ENCODE data around the gene TMEM190.

Gene TMEM190

DNA sequence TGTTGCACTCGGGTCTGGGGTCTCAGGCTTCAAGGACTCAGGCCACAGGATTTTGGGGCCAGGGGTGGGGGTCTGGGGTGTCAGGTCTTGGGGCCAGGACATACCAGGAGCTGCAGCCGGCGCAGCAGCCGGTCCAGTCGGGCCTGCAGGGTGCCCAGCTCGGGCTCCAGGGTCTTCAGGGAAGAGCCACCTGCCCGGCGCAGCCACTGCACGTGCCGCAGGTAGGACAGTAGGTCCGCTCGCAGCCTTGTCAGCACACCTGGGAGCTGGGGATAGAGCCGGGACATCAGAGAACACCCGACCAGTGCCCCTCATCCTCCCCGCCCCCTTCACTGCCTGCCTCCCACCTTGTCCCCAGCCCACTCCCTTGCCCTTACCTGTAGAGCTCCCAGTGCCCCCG lies 8.5 kb upstream of the TMEM190 start:
- no peak for DNase-seq (ENCODE audit: low read depth)
- TF ChIP-seq, protein P1, sequence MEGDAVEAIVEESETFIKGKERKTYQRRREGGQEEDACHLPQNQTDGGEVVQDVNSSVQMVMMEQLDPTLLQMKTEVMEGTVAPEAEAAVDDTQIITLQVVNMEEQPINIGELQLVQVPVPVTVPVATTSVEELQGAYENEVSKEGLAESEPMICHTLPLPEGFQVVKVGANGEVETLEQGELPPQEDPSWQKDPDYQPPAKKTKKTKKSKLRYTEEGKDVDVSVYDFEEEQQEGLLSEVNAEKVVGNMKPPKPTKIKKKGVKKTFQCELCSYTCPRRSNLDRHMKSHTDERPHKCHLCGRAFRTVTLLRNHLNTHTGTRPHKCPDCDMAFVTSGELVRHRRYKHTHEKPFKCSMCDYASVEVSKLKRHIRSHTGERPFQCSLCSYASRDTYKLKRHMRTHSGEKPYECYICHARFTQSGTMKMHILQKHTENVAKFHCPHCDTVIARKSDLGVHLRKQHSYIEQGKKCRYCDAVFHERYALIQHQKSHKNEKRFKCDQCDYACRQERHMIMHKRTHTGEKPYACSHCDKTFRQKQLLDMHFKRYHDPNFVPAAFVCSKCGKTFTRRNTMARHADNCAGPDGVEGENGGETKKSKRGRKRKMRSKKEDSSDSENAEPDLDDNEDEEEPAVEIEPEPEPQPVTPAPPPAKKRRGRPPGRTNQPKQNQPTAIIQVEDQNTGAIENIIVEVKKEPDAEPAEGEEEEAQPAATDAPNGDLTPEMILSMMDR (IDR thresholded peaks at IDR 0.05; ENCODE audit: insufficient read depth, low read depth, low read length, missing control alignments), result no peak
- no peak overlapping the region for H3K4me3 ChIP-seq (ENCODE audit: low read depth, low read length)

DNA sequence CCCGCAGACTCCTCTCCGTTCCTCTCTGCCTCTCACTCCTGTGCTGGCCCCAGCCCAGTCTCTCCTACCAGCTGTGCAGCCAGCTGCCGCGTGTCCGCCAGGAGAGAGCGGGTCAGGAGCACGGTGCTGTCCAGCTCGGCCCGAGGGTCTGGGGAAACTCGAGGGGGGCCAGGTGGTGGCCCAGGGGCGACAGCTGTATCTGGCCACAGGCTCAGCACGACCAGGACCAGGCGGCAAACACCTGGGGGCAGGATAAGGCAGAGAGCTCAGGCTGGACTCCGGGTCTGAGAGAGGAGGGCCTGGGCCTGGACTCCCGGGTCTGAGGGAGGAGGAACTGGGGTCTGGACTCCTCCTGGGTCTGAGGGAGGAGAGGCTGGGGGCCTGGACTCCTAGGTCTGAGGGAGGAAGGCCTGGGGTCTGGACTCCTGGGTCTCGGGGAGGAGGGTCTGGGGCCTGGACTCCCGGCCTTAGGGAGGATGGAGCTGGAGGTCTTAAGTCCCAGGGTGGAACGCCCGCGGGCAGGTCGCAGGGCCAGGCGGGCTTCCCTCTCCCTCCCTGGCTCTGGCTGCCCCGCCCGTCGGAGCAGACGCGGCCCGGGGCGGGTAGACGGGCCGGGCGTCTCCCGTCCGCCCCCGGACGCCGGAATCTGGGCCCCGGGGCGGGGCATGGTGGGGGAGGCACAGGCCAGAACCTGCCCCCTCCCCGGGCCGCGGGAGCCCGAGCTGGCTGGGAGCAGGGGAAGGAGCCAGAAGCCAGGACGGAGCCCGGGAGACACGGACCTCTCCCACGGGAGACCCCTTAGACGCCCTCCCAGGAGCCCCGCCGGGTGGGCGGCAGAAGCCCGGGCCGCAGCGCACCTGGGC lies 7.7 kb upstream of the TMEM190 start:
- TF ChIP-seq, protein P1 (IDR thresholded peaks at IDR 0.05; ENCODE audit: insufficient read depth, low read depth, low read length, missing control alignments), result no peak
- no peak overlapping the region for H3K4me3 ChIP-seq (ENCODE audit: low read depth, low read length)
- no peak for DNase-seq (ENCODE audit: low read depth)

DNA sequence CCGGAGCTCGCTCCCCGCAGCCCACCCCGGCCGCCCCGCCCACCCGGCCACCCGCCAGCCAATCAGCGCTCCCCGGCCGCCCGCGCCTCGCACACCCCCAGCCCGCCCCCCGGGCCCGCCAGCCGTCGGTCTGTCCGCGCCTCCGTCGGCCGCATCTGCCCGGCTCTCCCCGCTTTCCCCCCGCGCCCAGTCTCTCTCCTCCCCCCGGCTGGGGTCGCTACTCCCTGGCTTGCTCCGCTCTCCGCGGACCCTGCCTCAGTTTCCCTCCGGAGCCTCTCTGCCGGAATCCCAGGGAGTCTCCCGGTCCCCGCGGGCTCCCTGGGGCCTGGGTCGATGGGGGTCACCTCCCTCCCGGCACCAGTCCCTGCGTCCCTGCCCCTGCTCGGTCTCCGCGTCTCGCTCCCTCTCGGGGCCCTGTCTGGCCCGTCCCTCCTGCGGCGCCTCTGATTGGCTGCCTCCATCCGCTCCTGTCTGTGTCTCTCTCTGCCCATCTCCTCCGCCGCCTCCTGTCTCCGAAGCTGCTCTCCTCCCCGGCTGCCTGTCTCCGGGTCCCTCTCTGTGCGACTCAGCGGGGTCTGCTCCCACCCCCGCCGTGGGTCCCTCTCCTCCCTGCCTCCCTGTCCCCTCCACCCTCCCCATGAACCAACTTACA lies 6.8 kb upstream of the TMEM190 start:
- DNase-seq (ENCODE audit: low read depth), result no peak
- TF ChIP-seq, protein P1 (IDR thresholded peaks at IDR 0.05; ENCODE audit: insufficient read depth, low read depth, low read length, missing control alignments), result no peak
- H3K4me3 ChIP-seq (ENCODE audit: low read depth, low read length), result no peak overlapping the region

DNA sequence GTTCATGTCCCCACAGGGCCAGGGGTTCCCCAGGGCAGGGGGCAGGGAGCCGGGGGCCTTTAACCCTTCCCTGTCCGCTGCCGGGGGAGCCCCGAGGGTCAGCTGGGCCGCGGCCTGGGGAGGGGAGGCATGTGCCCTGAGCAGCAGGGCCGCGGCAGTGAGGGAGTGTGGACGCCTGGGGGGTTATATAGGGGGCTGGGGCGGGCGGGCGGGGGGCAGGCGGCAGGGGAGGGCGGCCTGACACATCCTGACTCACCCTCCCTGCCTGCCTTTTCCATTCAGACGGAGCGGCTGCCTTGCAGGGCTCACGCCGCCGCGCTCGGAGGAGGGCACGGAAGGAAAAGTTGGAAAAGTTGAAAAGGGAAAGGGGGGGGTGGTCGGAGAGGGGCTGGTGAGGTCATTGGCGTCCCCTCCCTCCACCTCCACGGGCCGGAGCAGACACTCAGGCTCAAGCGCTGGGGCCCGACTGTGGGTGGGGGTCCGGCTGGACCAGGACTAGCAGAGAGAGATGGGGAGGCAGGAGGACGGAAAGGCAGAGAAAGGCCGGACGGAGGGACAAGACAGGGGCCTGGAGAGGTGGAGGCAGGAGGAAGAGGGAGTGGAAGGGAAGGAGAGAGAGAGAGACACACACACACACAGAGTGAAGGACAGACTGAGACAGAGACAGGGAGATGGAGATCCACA lies 6.2 kb upstream of the TMEM190 start, which contains the start of gene IL11:
Gene IL11 (minus strand): TSS at position 159 of the 684 bp plus-strand sequence. CDS start 153 bp downstream, at position 6.
- DNase-seq (ENCODE audit: low read depth), result no peak
- TF ChIP-seq, protein P1 (IDR thresholded peaks at IDR 0.05; ENCODE audit: insufficient read depth, low read depth, low read length, missing control alignments), result no peak
- no peak within 1 kb of the TSS for H3K4me3 ChIP-seq (ENCODE audit: low read depth, low read length)

DNA sequence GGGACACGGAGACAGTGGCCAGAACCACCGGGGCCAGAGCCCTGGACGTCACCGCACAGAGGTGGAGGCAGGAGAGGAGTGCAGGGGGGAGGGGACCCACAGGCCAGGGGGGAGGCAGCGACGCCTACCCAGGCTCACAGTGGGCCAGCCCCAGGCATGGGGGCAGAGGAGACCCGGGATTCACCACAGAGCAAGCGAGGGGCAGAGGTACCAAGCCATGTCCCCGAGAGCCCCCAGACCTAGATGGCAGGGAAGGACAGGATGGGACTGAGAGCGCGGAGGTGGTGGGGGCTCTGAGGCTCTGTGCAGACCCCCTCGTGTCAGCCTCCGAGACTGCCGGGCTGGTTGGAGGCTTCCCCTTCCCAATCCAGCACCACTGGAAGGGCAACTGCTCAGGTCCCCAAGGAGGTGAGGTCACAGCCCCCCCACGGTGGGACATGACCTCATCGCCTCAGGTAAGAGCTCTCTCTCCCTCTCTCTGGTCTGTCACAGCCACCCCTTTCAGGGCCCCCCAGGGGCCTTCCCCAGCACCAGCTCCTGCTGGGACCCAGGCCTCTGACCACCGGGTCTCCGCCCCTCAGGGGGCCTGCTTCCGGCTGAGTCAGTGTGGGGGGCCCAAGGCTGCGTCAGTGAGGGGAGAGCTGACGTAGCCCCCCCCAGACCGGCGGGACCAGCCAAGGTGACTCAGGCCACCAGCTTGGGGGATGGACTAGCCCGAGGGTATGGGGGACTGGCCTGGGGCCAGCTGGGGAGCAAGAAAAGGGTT lies 4.1 kb upstream of the TMEM190 start:
- DNase-seq (ENCODE audit: low read depth), result no peak
- TF ChIP-seq, protein P1 (IDR thresholded peaks at IDR 0.05; ENCODE audit: insufficient read depth, low read depth, low read length, missing control alignments), result no peak
- H3K4me3 ChIP-seq (ENCODE audit: low read depth, low read length), result no peak overlapping the region

DNA sequence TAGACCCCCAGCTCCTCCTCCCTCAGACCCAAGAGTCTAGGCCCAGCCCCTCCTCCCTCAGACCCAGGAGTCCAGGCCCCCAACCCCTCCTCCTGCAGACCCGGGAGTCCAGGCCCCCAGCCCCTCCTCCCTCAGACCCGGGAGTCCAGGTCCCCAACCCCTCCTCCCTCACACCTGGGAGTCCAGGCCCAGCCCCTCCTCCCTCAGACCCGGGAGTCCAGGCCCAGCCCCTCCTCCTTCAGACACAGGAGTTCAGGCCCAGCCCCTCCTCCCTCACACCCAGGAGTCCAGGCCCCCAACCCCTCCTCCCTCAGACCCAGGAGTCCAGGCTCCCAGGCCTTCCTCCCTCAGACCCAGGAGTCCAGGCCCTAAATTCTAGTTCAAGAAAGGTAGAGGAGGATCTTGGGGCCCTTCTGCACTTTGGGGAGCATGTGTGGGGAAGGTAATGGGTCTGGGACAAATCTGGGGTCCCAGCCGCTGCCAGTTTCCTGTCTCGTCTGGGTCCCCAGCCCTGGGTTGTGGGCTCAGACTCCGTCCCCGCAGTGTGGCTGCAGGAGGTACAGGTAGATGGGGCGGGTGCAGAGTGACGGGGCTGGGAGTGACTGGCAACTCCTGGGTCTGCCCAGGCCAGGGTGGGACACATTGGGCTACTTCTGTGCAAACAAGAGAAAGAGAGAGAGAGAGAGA lies 3.2 kb upstream of the TMEM190 start:
- no peak for DNase-seq (ENCODE audit: low read depth)
- no peak overlapping the region for H3K4me3 ChIP-seq (ENCODE audit: low read depth, low read length)
- TF ChIP-seq, protein P1 (IDR thresholded peaks at IDR 0.05; ENCODE audit: insufficient read depth, low read depth, low read length, missing control alignments), result no peak
